Keratinocyte (primary cell): ENCODE results near the gene BARX2. TPM values are rescaled to one million over a fixed set of nuclear protein-coding genes. Genes with fewer than 3 reads are reported as not detected.

Experiments
- DNase-seq: peaks from one replicate; pipeline ENCODE4 v3.0.0-alpha.2; 2011; ENCODE audit warnings: low read depth, missing footprints, low spot score
- FAIRE-seq: peaks from 2 replicates; lab custom pipeline; 2011; peaks lifted over from hg19 to GRCh38; lab: Jason Lieb, UNC
- H2AFZ ChIP-seq: 2 replicates; pipeline ENCODE4 v1.6.0; 2012; ENCODE audit warnings: low read length, control low read depth, inconsistent platforms; ENCODE audit not compliant: control insufficient read depth
- H3K27ac ChIP-seq: 2 replicates; pipeline ENCODE4 v1.5.1; 2011; ENCODE audit warnings: low read length; ENCODE audit not compliant: control insufficient read depth, insufficient read depth
- H3K27me3 ChIP-seq: 3 replicates; pipeline ENCODE4 v1.6.0; 2011; ENCODE audit warnings: low read length; ENCODE audit not compliant: control insufficient read depth, insufficient read depth; ENCODE audit errors: extremely low read depth
- H3K36me3 ChIP-seq, 2 experiments: 2 replicates in 1 of 2; 3 replicates in 1 of 2; pipeline ENCODE4 v1.5.1; 2011; ENCODE audit warnings: low read length in 2 of 2, mild to moderate bottlenecking in 1 of 2; ENCODE audit not compliant: control insufficient read depth in 2 of 2, insufficient read depth in 2 of 2; ENCODE audit errors: extremely low read depth in 1 of 2
- H3K4me1 ChIP-seq: 3 replicates; pipeline ENCODE4 v1.5.1; 2011; ENCODE audit warnings: low read length; ENCODE audit not compliant: control insufficient read depth, insufficient read depth; ENCODE audit errors: extremely low read depth
- H3K4me2 ChIP-seq: 3 replicates; pipeline ENCODE4 v1.6.0; 2011; ENCODE audit warnings: low read depth, low read length; ENCODE audit not compliant: control insufficient read depth, insufficient read depth; ENCODE audit errors: extremely low read depth
- H3K4me3 ChIP-seq, 3 experiments: fragments of 200-600 bp in 1 of 3; sonication (generic) in 1 of 3; 2 replicates in 2 of 3; 3 replicates in 1 of 3; pipeline ENCODE4 v1.5.1; 2011 to 2016; ENCODE audit warnings: low read length in 3 of 3, mild to moderate bottlenecking in 3 of 3, control low read depth in 2 of 3, inconsistent platforms in 1 of 3, low read depth in 1 of 3, mixed read lengths in 1 of 3, mixed run types in 1 of 3, moderate library complexity in 1 of 3; ENCODE audit not compliant: control insufficient read depth in 2 of 3, insufficient read depth in 2 of 3; ENCODE audit errors: extremely low read depth in 1 of 3
- H3K79me2 ChIP-seq: 2 replicates; pipeline ENCODE4 v1.6.0; 2012; ENCODE audit warnings: low read length; ENCODE audit not compliant: control insufficient read depth, insufficient read depth
- H3K9ac ChIP-seq: 3 replicates; pipeline ENCODE4 v1.6.0; 2011; ENCODE audit warnings: low read length; ENCODE audit not compliant: control insufficient read depth, insufficient read depth; ENCODE audit errors: extremely low read depth
- H3K9me1 ChIP-seq: 3 replicates; pipeline ENCODE4 v1.6.0; 2011; ENCODE audit warnings: low read length; ENCODE audit not compliant: control insufficient read depth, insufficient read depth; ENCODE audit errors: extremely low read depth
- H3K9me3 ChIP-seq: 2 replicates; pipeline ENCODE4 v1.5.1; 2012; ENCODE audit warnings: low read depth, low read length; ENCODE audit not compliant: control insufficient read depth
- H4K20me1 ChIP-seq: 3 replicates; pipeline ENCODE4 v1.6.0; 2011; ENCODE audit warnings: low read length; ENCODE audit not compliant: control insufficient read depth, insufficient read depth; ENCODE audit errors: extremely low read depth
- CTCF ChIP-seq, 3 experiments: IDR thresholded peaks in 1 of 3; conservative IDR thresholded peaks in 1 of 3; optimal IDR thresholded peaks in 1 of 3; 2 replicates in 2 of 3; 3 replicates in 1 of 3; pipeline versions ENCODE3 to v1.5.1; 2011; ENCODE audit warnings: low read length in 3 of 3, mild to moderate bottlenecking in 3 of 3, moderate library complexity in 2 of 3, control low read depth in 1 of 3, inconsistent platforms in 1 of 3; ENCODE audit not compliant: insufficient read depth in 2 of 3; ENCODE audit errors: extremely low read depth in 1 of 3
- EZH2 ChIP-seq: IDR thresholded peaks from one replicate; pipeline ENCODE4 v1.6.1; 2012; ENCODE audit warnings: inconsistent platforms, mild to moderate bottlenecking, low read length, moderate library complexity
- dilution Hi-C: fragments of 300-500 bp; cut with MboI; formaldehyde crosslinking; loops from one replicate; pipeline ENCODE4 v1.7.0; 2020; ENCODE audit warnings: low sequenced_read_pairs; ENCODE audit not compliant: extremely low pct_ligation_motif_present
- polyA plus RNA-seq, 5 experiments: library from polyadenylated mRNA; depleted of rRNA in 3 of 5; stranded (reverse) in 3 of 5; stranded (forward) in 1 of 5; unstranded in 1 of 5; fragments of >200 nt; gene quantifications; 1 replicate in 1 of 5; 2 replicates in 3 of 5; 3 replicates in 1 of 5; pipeline versions ENCODE4 v1.2.1 to v1.2.3, GENCODE V29; 2011 to 2012; ENCODE audit warnings: missing spikeins in 2 of 5, low read depth in 1 of 5, low replicate concordance in 1 of 5

The BARX2 gene
- polyA plus RNA-seq, 1 donor (not counting 4 experiments of a cell fraction or from before 2014, with no cell fraction given): 0.87 TPM

DNA sequence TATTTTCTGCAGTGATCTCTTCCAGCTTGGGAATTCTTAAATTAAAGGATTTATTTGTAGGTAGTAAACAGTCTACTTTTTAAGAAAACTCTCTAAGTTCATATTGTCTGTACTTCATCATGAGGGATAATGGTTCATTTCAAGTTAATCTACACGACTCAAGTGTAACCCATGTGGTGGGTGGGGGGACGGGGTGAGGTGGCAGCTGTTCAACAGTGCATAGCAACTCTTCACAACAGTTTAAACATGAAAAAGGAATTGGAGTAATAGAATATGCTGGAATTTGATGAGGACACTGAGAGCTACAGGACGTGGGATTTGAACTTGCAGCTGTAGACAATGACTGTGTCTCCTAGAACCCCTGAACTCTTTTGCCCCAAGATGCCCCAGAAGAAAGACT is 20.8 kb downstream of the BARX2 start:
- dilution Hi-C loops: no loop called here
- no peak for FAIRE-seq
- peaks cover 8% of the 10 kb centered on the region for H3K27me3 ChIP-seq

GRCh38 chr11:129402206-129403171 is 26.8 kb downstream of the BARX2 start:
- Histone ChIP-seq H3K36me3 (no peaks in the 10 kb centered on the region), H3K4me1 (no peaks in the 10 kb centered on the region), H3K9me1 (no peaks in the 10 kb centered on the region), H3K9me3 (no peaks in the 10 kb centered on the region), H2AFZ (no peak overlapping the region), H3K4me2 (no peak overlapping the region), H3K79me2 (no peaks in the 10 kb centered on the region), H3K27me3 (peaks cover 3% of the 10 kb centered on the region), H3K4me3 (no peak overlapping the region), H3K27ac (no peak overlapping the region), H3K9ac (no peak overlapping the region), H4K20me1 (no peaks in the 10 kb centered on the region)
- TF ChIP-seq CTCF (optimal IDR thresholded peaks at IDR 0.05 in 1 of 3, IDR thresholded peaks at IDR 0.05 in 1 of 3, conservative IDR thresholded peaks at IDR 0.05 in 1 of 3; ENCODE audit: extremely low read depth in 1 of 3, insufficient read depth in 2 of 3, low read length in 3 of 3): no peak
- no peak for TF ChIP-seq EZH2
- dilution Hi-C loops: no loop called here
- FAIRE-seq: no peak
- no peak for DNase-seq

More for the DNA sequence above, 20.8 kb downstream of the BARX2 start:
- H3K27ac ChIP-seq: no peak overlapping the region
- DNase-seq: no peak
- no peaks in the 10 kb centered on the region for H3K36me3 ChIP-seq
- no peaks in the 10 kb centered on the region for H3K9me1 ChIP-seq
- no peaks in the 10 kb centered on the region for H3K4me1 ChIP-seq
- H3K79me2 ChIP-seq: no peaks in the 10 kb centered on the region
- no peaks in the 10 kb centered on the region for H3K9me3 ChIP-seq
- no peak overlapping the region for H3K9ac ChIP-seq
- H2AFZ ChIP-seq: no peak overlapping the region
- H3K4me3 ChIP-seq: no peak overlapping the region
- no peak overlapping the region for H3K4me2 ChIP-seq
- no peak for TF ChIP-seq CTCF (optimal IDR thresholded peaks at IDR 0.05 in 1 of 3, IDR thresholded peaks at IDR 0.05 in 1 of 3, conservative IDR thresholded peaks at IDR 0.05 in 1 of 3; ENCODE audit: extremely low read depth in 1 of 3, insufficient read depth in 2 of 3, low read length in 3 of 3)
- TF ChIP-seq EZH2: no peak
- H4K20me1 ChIP-seq: no peaks in the 10 kb centered on the region
